ENCODE results near the gene OGDH. TPM values are rescaled to one million over a fixed set of nuclear protein-coding genes. Genes with fewer than 3 reads are reported as not detected.

OGDH gene
- total and polyA plus RNA-seq, 10 of the 15 experiments (the other 5 are each of a cell fraction or from before 2014, with no cell fraction given): 4.1 to 103 (median 48.4) TPM

DNA sequence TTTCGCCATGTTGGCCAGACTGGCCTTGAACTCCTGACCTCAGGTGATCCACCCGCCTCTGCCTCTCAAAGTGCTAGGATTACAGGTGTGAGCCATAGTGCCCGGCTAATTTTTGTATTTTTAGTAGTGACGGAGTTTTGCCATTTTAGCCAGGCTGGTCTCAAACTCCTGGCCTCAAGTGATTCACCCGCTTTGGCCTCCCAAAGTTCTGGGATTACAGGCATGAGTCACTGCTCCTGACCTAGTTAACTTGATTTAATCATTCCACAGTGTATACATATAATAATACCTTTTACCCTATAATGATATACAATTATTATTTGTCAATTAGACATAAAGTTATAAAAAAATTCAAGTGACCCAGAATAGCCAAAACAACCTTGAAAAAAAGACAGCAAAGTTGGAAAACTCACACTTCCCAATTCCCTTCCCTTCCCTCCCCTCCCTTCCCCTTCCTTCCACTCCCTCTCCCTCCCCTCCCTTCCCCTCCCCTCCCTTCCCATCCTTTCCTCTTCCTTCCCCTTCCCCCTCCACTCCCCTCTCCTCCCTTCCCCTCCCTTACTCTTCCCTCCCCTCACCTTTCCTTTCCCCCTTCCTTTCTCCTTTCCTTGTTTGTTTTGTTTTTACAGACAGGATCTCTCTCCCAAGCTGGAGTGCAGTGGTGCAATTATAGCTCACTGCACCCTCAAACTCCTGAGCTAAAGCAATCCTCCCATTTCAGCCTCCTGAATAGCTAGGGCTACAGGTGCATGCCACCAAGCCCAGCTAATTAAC is 127.5 kb downstream of the OGDH start:
- SMC1A ChIA-PET (ENCODE audit: uncharacterized antibody, unreplicated experiment): interaction anchor here (0.7 kb wide), 1 partner anchor 16 kb away, joined by 4 read pairs; no protein-coding TSS in a partner anchor
- POLR2A ChIA-PET: interaction anchor here (0.6 to 3.4 kb wide), 3 partner anchors 11 to 1477 kb away, joined by 3 to 31 read pairs (median 6); partner anchors contain the start of gene ZMIZ2
- H3K27me3 ChIP-seq (replicated peaks in 1 of 2; ENCODE audit: control insufficient read depth in 2 of 2, insufficient read depth in 2 of 2, low read length in 1 of 2): no peaks in the 10 kb centered on the region
- H3K9me3 ChIP-seq (replicated peaks; ENCODE audit: control insufficient read depth, insufficient read depth, low read length): no peaks in the 10 kb centered on the region
- no peaks in the 10 kb centered on the region for H4K20me1 ChIP-seq (ENCODE audit: control insufficient read depth, insufficient read depth)
- CTCF ChIA-PET: no interaction called here
- H2AFZ ChIP-seq (ENCODE audit: control insufficient read depth, low read depth, low read length): no peak overlapping the region
- FAIRE-seq (no peak), DNase-seq (ENCODE audit: low read depth, low spot score) (no peak), ATAC-seq (no peak)
- H3K4me1 ChIP-seq (ENCODE audit: control insufficient read depth, insufficient read depth, low read length): peaks cover 14% of the 10 kb centered on the region
- in situ Hi-C loops (cut with MboI) (no loop called here), intact Hi-C loops (cut with micrococcal nuclease; ENCODE audit: unreplicated experiment) (no loop called here)
- H3K4me2 ChIP-seq (ENCODE audit: control insufficient read depth, insufficient read depth): no peak overlapping the region
- no peak overlapping the region for H3K27ac ChIP-seq (ENCODE audit: control insufficient read depth, insufficient read depth)
- H3K9ac ChIP-seq (ENCODE audit: control insufficient read depth, insufficient read depth, low read length): no peak overlapping the region
- H3K4me3 ChIP-seq: no peak overlapping the region
- no peaks in the 10 kb centered on the region for H3K36me3 ChIP-seq (ENCODE audit: control insufficient read depth in 2 of 2, insufficient read depth in 2 of 2, low read length in 1 of 2)
- 89% methylated on average over 5 of the region's 5 CpGs for WGBS (ENCODE audit: insufficient coverage, insufficient replicate concordance, low lambda C conversion rate, missing lambda C conversion rate)
- no TSS peak for BruUV-seq (replicated peaks)
- no peaks in the 10 kb centered on the region for H3K79me2 ChIP-seq (ENCODE audit: control insufficient read depth, insufficient read depth, low read length)
- RAD21 ChIA-PET (ENCODE audit: unreplicated experiment): interaction anchor here (0.7 to 1.0 kb wide), 3 partner anchors 11 to 95 kb away, joined by 3 read pairs; no protein-coding TSS in a partner anchor
- no peak for TF ChIP-seq SREBF1 (IDR thresholded peaks at IDR 0.05; ENCODE audit: low read length)
- no peak for TF ChIP-seq POLR2A (IDR thresholded peaks at IDR 0.05; ENCODE audit: low read depth, low read length)
- TF ChIP-seq ZNF384 (IDR thresholded peaks at IDR 0.05; ENCODE audit: borderline replicate concordance, low read depth, low read length): no peak
- TF ChIP-seq ZZZ3 (IDR thresholded peaks at IDR 0.05; ENCODE audit: control insufficient read depth, insufficient read length, low read depth): no peak
- no peak for TF ChIP-seq ETV6 (conservative IDR thresholded peaks at IDR 0.05 in 1 of 2, IDR thresholded peaks at IDR 0.05 in 1 of 2; ENCODE audit: borderline replicate concordance in 1 of 2, low read depth in 1 of 2)
- no peak for TF ChIP-seq DPF2 (IDR thresholded peaks at IDR 0.05)
- no peak for TF ChIP-seq FOS (IDR thresholded peaks at IDR 0.05; ENCODE audit: borderline replicate concordance, extremely low read depth, insufficient read length)
- TF ChIP-seq, protein P1, sequence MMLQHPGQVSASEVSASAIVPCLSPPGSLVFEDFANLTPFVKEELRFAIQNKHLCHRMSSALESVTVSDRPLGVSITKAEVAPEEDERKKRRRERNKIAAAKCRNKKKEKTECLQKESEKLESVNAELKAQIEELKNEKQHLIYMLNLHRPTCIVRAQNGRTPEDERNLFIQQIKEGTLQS (IDR thresholded peaks at IDR 0.05; ENCODE audit: borderline replicate concordance, extremely low read depth, low read depth, low read length): no peak
- no peak for TF ChIP-seq MAX (IDR thresholded peaks at IDR 0.05; ENCODE audit: low read depth, low read length)
- no peak for TF ChIP-seq RAD21 (IDR thresholded peaks at IDR 0.05; ENCODE audit: insufficient read depth, low read depth, low read length)
- TF ChIP-seq BRCA1 (IDR thresholded peaks at IDR 0.05; ENCODE audit: low read depth, low read length): no peak
- TF ChIP-seq SIN3A (IDR thresholded peaks at IDR 0.05; ENCODE audit: low read depth, low read length): no peak
- TF ChIP-seq BCL11A (IDR thresholded peaks at IDR 0.05; ENCODE audit: low read depth, low read length): no peak
- TF ChIP-seq USF1 (IDR thresholded peaks at IDR 0.05; ENCODE audit: borderline replicate concordance, extremely low read length, insufficient read depth, low read depth, low read length): no peak
- TF ChIP-seq CTCF (IDR thresholded peaks at IDR 0.05 in 2 of 3, conservative IDR thresholded peaks at IDR 0.05 in 1 of 3; ENCODE audit: control insufficient read depth in 2 of 3, extremely low read depth in 1 of 3, insufficient read depth in 1 of 3, low read depth in 3 of 3, low read length in 3 of 3): no peak
- no peak for TF ChIP-seq TCF12 (IDR thresholded peaks at IDR 0.05; ENCODE audit: low read depth, low read length)
- TF ChIP-seq PAX5 (IDR thresholded peaks at IDR 0.05; ENCODE audit: borderline replicate concordance, low read depth, low read length): no peak
- TF ChIP-seq SMC3 (IDR thresholded peaks at IDR 0.05; ENCODE audit: borderline replicate concordance, low read length): no peak
